GM10266 (cell line): Measurements from ENCODE around the gene CCND2.

ENCODE experiments used
- DNase-seq: peaks from one replicate; pipeline ENCODE4 v3.0.0; 2012; ENCODE audit errors: extremely low spot score
- TF ChIP-seq, protein P1 (sequence below): IDR thresholded peaks from 2 replicates; pipeline ENCODE4 v1.5.1; 2012; ENCODE audit warnings: mild to moderate bottlenecking, low read depth; ENCODE audit not compliant: control insufficient read depth, insufficient read depth; ENCODE audit errors: missing control alignments

The CCND2 gene

GRCh38 chr12:4286771-4287317 is 13.3 kb downstream of the CCND2 start:
- TF ChIP-seq, protein P1, sequence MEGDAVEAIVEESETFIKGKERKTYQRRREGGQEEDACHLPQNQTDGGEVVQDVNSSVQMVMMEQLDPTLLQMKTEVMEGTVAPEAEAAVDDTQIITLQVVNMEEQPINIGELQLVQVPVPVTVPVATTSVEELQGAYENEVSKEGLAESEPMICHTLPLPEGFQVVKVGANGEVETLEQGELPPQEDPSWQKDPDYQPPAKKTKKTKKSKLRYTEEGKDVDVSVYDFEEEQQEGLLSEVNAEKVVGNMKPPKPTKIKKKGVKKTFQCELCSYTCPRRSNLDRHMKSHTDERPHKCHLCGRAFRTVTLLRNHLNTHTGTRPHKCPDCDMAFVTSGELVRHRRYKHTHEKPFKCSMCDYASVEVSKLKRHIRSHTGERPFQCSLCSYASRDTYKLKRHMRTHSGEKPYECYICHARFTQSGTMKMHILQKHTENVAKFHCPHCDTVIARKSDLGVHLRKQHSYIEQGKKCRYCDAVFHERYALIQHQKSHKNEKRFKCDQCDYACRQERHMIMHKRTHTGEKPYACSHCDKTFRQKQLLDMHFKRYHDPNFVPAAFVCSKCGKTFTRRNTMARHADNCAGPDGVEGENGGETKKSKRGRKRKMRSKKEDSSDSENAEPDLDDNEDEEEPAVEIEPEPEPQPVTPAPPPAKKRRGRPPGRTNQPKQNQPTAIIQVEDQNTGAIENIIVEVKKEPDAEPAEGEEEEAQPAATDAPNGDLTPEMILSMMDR, result no peak
- no peak for DNase-seq

GRCh38 chr12:4287325-4288211 is 14.0 kb downstream of the CCND2 start:
- TF ChIP-seq, protein P1, result no peak
- no peak for DNase-seq

DNA sequence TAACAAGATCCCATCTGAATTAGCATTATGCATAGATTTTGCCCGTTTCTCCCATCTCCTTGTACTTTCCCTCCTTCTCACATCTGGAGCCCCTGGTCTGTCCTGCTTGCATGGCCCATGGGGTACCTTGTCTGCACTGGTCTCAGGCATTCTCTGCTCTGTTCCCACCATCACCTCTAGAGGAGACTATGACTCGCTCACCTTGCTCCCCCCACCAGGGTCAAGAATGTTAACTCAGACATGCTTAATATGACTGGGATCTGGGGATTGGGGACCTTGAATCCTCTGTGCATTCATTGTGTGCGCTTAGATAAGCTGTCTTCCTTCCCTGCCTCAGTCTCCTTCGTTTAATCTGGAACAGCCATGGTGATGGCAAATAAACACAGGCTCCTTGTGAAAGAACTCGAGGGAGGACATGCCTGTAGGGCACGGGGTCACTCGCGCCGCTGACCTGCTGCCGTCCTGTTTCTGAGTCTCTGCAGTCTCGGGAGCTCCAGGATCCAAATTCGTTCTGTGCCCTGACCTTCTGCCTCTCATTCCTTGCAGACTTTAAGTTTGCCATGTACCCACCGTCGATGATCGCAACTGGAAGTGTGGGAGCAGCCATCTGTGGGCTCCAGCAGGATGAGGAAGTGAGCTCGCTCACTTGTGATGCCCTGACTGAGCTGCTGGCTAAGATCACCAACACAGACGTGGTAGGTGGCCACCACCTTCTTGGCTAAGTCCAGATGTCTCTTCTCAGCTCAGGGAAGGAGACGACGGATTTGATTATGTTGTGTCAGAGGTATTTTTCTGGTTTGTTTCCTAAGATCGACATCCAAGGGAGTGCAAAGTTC is 15.0 kb downstream of the CCND2 start:
- no peak for DNase-seq
- TF ChIP-seq, protein P1, result no peak

DNA sequence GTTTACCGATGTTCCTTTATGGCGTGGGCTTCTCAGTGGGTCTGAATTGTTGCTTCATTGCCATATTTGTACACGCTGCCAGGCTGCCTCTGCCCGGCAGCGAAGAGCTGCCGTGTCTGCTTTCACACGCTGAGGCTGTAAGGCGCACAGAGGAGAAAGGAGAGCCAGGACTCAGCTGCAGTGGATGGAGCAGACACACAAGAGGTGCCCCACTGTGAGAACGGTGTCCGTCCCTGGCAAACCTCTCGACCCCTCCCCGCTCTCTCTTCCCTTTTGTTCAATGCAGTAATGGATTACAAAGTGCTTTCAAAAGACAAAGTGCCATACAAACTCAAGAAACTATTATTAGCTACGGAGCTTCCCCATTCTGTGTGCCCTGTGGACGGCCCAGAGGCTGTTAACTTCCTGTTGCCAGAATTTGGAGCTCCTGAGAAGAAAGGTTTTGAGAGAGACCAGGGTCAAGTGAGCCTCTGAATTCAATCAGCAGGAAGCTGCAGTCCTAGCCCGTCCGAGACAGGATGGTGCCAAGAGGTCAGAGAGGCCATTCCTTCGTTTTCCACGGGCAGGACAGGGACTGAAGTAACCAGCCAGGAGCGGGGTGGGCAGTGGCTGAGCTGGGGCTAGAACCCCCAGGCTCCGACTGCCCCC is 15.8 kb downstream of the CCND2 start:
- TF ChIP-seq, protein P1, result no peak
- DNase-seq, result no peak

DNA sequence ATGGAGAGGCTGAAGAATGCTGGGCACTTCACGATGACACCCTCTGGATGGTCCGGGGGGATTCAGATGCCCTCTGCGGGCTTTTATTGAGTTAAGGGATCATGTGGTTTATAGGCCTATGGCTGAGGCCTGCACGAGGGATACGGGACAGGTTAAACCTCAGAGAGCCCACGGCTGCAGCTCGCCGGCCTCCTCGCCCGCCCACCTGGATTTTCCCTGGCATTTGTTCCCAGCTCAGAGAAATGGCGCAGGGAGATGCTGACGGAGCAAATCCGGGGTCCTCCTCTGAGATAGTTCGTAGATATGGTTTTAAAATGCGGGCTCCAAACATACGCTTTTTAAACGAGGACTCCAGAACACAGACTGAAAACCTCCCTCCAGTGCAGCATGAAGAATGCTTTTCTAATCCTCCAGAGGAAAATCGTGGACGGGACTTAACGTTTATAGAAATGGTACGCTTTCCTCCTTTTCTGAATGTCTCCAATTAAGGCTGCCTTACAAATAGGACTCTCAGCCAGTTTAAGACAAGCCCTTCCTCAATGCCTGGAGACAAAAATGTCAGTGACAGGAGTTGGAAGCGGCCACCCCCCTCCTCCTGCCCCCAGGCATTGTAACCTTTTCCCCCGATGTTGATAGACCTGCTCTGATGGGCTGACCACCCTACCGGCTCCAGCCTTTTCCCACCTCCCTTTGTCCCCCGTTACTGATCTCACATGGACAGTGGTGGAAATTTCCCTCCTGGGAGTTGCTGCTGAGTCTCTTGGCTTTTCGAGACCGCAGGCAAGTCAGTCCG is 16.6 kb downstream of the CCND2 start:
- TF ChIP-seq, protein P1, result no peak
- no peak for DNase-seq

- TF ChIP-seq, protein P1, result no peak
- no peak for DNase-seq
Observed at GRCh38 chr12:4292341-4293073, 18.9 kb downstream of the CCND2 start.
